GM19328 (cell line): ENCODE results near the gene ZBTB16.

Experiments
- ATAC-seq: cut with Tn5 transposase; IDR thresholded peaks from one replicate; pipeline ENCODE4 v1.9.1; 2021; ENCODE audit warnings: mild to moderate bottlenecking, moderate library complexity; ENCODE audit not compliant: unreplicated experiment

Gene ZBTB16

DNA sequence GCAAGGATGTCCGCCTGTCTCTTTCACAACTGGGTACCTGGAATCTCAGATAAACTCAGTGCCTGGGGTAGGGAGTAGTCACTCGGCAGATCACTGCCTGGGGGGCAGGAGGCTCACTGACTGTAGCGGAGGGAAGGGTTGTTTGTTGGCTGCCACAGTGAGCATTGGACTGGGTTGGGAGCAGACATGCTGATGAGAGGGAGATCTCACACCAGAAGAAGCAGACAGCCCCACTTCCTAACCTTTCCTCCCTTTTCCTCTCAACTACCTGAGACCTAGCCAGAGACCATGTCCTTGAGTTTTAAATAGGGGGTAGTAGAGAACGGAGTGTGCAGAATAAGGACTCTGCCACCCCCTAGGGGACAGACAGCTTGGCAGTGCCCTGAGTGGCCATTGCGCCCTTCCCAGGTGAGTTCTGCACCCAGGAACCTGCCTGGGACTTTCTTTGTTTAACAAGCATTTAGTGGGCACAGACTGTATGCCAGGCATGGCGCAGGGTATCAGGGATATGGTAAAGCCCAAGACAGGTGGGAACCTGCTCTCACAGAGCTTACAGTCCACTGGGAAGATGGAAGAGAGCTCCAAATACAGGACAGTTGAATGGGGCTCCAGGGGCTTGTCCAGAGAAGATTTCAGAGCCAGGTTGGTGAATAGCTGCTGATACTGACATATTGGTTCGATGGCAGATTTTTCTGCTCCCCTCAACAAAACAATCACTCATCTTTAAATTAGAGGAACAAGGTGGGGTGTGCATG lies 121.0 kb downstream of the ZBTB16 start:
- no peak for ATAC-seq

DNA sequence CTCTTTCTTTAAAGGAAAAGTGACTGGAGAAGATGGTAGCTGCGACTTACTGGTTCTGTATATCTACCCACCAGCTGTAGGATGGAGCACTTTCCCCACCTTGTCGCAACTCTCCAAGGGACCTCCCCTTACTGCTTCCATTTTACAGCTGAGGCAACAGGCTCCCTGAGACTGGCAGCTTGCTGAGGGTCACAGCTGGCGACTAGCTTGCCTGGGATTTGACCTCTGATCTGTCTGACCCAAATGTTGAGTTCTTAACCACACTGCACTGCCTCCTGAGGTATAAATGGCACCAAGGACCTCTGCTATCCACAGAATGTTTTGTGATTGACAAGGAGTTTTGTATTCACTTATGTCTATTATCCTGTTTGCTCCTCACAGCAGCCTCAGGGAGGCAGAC lies 121.7 kb downstream of the ZBTB16 start:
- no peak for ATAC-seq

DNA sequence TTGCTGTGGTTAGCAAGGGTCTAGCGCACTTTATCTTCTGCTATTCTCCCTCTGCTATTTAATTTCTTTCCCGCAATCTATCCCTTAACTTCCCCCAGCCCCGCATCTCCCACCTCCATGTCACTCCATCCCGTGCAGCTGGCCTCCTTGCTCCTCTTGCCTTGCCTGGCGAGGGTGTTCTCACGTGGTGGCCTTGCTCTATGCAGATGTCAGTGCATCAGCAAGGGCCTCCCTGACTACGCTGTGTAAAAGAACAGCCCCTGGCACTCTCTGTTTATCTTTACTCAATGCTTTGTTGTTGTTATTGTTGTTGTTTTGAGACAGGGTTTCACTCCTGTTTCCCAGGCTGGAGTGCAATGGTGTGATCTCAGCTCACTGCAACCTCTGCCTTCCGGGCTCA lies 122.2 kb downstream of the ZBTB16 start:
- ATAC-seq = no peak

DNA sequence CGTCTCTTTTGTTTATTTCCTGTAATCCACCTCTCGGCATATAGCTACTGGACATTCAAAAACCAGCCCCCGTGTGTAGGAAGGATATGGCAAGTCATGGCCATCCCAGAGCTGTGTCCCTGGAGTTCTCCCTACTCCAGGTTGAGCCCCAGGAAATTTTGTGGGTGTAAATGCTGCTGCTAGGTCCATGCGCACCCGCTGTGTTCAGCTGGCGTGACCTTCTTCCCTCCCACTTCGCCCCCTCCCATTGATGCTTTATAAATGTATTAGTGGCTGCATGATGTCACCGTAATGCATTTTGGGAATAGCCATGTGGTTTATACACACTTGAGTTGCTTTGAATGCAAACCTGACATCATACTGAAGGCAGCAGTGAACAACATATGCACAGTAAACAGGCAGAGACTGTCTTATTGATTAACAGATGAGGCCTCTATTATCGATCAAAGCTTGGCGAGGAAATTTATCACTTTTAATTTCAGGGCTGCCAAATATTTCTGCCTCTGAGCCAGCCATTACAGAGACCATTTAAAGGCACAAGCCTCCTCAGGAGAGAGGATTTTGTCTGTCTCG lies 123.0 kb downstream of the ZBTB16 start:
- no peak for ATAC-seq

DNA sequence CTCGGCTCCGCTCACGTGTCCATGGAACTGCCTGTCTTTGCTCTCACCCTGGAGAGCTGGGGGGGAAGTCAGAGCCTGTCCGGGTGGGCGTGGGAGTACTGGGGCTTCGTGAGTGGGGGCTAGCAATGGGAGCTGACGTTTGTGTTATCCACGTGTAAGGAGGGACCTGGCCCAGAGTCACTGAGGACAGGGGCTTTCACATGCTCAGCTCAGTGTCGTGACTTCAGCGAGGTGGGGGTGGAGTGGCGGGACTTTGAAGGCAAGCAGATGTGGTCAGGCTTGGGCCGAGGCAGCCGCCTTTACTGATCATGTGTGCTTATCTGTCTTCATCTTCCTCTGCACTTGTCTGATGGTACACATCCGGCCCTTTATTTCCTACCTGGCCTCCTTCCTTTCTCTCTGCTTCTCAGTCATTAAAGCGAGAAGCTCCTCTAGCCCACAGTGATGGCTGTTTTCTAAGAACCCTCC lies 123.6 kb downstream of the ZBTB16 start:
- ATAC-seq = no peak

DNA sequence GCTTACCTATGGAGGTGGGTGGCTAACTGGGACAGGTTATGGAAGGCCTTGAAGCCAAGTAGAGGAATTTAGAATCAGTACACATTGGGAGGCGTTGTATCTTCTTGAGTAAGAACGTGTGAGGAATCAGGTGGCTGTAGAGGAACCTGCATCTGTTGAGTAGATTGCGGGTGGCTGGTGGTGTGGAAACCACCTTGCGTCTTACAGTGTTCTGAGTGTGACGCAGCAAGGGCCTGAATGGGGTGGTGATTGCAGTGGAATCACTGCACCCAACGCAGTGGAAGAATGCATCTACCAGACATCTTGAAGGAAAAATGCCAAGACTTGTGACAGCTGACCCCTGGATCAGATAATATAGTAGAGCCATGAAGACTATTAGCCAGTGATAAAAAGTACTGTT lies 125.9 kb downstream of the ZBTB16 start:
- ATAC-seq = no peak

DNA sequence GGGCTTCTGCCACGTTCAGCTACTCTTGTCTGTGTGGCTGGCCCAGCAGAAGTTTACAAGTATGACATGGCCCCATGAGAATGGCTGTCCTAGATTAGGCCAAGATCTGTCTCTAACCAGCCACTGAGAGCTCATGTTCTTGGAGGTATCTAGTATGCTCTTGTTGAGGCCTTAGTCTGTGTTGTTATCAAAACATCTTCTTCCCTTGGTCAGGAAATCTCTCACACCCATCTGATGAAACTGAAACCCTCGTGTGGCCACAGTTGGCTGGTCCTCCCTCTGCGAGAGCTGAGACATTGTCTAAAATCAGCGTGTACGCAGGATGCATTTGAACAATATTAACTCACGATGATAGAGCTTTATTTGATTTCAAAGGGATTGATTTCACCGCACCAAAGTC lies 127.7 kb downstream of the ZBTB16 start:
- no peak for ATAC-seq

DNA sequence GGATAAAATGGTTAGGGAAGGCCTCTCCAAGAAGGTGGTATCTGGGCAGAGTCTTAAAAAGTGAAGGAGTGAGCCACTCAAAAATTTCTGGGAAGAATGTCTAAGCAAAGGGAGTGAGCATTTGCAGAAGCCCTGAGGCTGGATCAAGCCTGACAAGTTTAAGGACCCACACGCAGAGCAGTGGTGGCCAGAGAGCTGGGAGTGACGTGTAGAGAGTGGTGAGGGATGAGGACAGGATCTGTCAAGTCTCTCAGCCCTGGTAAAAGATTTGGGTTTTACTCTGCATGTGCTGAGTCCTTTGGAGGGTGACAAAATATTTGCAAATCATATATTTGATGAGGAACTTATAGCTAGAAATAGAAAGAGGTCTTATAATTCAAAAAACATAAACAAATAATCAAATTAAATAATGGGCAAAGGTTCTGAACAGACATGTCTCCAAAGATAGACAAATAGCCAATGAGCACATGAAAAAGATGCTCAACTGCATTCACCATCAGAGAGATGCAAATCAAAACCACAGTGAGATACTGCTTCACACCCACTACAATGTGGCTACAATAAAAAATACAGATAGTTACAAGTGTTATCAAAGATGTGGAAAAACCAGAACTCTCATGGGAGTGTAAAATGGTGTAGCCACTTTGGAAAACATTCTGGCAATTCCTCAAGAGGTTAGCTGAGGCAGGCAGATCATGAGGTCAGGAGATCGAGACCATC lies 129.5 kb downstream of the ZBTB16 start:
- no peak for ATAC-seq

DNA sequence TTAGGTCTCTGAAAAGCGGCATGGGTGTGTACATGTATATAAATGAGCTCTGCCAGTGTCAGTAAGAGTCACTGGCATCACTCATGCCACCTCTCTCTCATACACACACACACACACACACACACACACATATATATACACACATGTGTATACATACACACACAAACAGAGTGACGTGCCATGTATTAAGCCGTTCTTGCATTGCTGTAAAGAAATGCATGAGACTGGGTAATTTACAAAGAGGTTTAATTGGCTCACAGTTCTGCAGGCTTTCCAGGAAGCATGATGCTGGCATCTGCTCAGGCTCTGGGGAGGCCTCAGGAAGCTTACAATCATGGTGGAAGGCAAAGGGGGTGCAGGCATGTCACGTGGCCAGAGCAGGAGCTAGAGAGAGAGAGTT lies 131.1 kb downstream of the ZBTB16 start:
- ATAC-seq = no peak

DNA sequence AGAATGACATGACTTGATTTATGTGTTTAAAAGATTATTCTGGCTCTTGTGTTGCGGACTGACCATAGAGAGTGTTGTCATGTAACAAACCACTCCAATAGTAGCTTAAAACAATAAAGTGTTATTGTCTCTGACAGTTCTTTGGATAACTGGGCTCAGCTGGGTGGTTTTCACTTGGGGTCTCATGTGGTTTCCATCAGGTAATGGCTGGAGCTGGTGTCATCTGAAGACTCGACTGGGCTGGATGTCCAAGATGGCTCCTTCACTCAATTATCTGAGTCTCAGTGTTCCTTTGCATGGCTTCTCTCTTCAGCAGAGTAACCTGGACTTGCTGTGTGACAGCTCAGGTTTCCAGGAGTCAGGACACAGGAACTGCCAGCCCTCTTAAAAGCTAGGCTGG lies 132.4 kb downstream of the ZBTB16 start:
- ATAC-seq = no peak

DNA sequence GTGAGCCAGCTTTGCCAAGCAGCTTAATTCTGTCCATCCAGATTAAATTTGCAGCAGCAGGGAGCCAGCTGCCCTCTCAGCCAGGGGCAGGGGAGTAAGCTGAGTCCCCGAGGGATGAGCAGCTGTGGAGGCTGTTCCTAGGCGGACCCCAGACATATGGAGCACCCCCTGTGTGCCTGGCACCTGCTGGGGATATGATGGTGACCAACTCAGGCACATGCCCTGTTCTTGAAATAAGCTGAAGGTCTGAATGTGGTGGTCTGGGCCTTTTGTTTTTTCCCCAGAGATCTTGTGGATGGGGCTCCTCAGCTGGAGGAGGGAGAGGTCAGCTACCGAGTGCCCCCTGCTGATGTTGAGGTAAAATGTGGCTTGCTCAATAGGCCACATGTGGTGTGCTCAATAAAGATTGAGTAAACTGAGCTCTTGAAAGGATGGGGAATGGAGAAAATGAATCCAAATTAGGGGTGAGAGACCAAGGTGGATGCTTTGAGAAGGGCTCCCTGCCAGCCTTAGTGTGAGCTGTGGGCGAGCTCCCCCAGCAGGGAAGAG lies 133.4 kb downstream of the ZBTB16 start:
- no peak for ATAC-seq

DNA sequence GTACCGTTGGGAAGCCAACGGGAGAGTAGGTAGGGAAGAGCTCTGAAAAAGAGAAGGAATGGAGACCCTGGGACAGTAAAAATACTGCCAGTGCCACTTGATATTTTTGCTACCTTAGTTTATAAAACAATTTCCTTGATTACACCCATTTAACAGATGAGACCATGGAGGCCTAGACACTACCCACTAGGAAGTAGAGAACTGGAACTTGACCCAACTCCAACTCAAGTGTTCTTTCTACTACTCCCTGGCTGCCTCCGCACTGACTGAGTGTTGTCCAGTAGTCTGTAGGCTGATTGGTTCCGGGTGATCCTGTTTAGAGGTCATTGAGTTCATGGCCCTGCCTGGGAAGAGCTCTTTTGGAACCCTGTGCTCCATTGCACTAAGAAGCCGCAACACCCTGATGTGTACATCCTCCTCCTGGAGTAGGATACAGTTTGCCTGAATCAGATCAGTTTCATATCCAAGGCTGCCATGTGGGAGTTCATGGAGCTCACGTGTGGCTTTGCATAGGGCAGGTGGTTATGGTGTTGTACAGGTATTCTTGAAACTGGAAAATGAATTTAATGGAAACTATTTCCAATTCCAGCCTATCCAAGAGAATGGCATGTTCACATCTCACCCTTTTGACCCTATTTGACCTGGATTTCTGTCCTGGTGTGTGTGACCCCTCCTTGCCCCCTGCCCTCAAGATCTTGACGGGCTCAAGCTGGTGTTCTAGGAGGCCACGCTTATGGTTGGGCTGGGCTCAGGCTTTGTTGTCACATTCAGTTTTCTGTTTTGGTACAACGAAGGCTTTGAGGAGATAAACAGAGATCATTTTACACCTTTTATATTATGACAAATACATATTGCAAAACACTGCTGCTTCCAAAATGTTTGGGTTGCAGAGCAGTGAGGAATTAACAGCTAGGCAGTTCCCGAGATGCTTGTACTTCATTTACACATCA lies 134.5 kb downstream of the ZBTB16 start:
- ATAC-seq = no peak

DNA sequence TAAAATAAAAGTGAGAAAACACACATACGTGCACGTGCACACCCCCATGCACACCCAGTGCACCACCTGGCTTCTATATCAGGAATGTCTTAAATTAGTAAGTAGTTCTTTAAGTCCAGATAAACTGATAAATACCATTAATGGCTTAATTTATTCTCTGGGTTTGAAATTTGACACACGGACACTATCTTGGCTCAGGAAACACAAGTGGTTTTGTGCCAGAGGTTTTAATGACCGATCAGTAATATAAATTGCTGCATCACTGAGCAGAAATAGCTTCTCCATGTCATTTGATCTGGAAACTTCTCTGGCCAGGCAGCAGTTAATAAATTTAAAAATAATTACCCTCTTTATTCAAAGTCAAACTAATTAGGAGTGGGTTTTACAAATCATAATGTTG lies 135.2 kb downstream of the ZBTB16 start:
- no peak for ATAC-seq

DNA sequence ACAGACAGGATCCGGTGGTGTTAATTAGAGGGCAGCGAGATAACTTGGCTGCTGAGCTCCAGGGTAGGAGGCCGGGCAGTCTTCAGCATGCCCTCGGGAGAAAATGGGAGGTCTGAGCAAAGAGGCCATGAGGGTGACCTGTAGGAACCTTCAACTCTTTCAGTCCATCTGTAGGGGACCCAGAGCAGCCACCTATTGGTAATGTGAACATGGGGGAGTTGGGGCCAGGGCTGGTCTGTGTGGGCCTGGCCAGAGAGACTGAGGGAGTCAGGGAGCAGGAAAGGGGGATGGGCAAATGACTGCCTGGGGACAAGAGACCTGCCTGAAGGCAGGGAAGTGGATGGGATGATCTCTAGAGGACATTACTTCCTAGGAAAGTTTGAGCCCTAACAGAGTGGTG lies 135.6 kb downstream of the ZBTB16 start:
- ATAC-seq = no peak

DNA sequence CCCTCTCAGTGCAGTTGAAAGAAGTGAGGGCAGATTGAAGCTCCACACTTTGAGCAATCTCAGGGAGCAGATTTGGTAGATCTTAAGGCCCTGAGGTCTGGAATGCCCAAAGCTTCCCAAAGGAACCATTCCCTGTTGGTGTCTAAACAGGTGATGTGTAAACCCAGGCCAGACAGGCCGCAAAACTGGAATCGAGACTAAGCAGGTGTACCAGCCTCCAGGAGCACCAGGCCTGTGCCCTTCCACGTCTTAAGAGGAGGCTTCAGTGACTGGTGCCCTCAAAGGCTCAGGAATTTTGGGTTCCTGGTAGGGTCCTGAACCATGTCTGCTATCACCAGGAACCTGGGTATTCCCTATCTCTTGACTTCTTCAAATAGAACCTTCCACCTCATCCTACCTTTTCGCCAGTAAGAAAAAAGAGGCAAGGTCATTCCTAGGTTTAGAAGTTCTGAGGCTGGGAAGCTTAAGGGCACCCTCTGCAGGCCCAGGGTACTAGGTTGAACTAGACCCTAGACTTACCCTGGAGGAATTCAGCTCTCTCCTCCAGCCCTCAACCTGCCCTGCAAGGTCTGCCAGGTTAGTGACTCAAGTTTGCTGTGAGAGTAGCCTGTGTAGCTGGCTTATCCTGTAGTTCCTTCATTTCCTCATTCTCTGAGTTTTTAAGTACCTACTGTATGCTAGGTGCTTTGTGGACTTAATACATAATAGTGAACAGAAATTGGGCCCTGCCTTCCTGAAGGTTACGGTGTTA lies 136.6 kb downstream of the ZBTB16 start:
- ATAC-seq = no peak

DNA sequence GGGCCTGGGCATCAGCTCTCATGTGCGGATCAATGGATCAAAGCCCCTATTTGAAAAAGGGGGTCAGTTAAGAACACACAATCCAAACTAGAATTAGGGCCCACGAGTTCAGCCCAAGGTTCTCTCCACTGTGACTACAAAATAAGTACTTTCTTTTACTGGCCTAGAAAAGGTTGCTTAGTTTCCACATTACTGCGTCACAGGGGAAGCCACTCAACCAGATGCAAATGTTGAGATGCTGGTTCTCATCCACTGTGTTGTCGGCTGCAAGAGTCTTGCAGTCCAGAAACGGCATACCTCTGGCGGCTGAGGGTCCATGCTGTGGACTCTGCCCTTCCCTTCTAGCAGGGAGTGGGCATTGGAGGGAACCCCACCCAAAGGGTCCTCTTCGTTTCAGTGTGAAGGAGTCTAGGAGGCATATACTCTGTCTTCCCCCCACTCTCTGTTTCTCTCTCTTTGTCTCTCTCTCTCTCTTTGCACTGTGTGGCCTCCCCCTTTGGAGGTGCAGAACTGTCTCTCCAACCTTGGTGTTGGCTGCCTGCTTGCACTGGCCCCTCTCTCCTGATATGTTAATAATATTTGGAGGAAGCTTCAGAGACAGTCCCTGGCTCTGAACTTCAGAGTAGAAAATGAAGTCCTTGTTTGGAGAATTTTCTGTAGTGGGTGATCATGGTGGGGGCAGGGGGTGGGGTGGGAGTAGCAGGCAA lies 137.6 kb downstream of the ZBTB16 start:
- ATAC-seq = no peak

DNA sequence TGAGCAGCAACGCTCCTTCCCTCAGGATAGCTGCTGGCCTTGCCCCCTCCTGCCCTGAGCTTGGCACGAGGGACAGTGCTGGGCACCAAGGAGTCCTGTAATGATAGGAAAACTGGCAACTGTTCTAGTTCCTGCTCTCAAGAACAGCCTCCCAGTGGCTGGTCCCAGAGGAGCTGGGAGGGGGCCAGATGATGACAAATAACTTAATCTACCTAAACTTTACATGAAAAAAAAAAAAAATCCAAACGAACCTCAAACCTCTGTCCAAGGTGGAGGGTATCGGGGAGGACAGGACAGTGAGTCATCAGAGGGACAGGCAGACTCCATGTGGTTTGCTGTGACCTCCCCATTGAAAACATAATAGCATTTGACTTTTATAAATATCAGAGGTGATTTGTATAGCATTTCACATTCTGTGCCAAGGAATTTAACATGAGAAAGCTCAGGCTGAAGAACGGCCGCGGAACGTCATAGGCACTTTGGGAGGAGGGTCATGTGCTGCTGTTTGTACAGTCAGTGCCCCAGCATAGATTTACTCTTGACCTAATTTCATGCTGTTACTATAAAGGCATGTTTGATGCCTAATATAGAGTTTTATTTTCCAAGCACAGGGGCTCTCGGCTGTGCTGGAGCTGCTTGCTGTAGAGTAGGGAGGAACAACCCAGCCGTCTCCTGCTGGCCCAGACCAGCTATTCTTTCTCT lies 138.4 kb downstream of the ZBTB16 start:
- no peak for ATAC-seq

DNA sequence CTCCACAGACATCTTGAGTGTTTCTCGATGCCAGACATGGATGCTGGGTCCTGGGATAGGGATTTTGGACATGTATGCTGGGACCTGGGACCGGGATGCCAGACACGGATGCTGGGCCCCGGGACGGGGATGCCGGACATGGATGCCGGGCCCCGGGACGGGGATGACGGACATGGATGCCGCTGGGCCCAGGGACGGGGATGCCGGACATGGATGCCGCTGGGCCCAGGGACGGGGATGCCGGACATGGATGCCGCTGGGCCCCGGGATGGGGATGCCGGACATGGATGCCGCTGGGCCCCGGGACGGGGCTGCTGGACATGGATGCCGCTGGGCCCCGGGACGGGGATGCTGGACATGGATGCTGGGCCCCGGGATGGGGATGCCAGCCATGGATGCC lies 139.5 kb downstream of the ZBTB16 start:
- ATAC-seq = no peak
